Immature natural killer cell (primary cell): ENCODE results near the gene STAB2. TPM values are rescaled to one million over a fixed set of nuclear protein-coding genes. Genes with fewer than 3 reads are reported as not detected.

ENCODE experiments used
- DNase-seq, 3 donors: peaks; one replicate each; pipeline ENCODE4 v3.0.0; 2022; ENCODE audit warnings: mixed read lengths in 1 of 3
- H3K27ac Mint-ChIP-seq, 6 donors: one replicate each; pipeline ENCODE4 v1.8.0; 2020; ENCODE audit warnings: mixed read lengths in 6 of 6, mild to moderate bottlenecking in 5 of 6, inconsistent platforms in 4 of 6, moderate library complexity in 3 of 6
- H3K27me3 Mint-ChIP-seq, 3 donors: one replicate each; pipeline ENCODE4 v1.8.0; 2020 to 2021; ENCODE audit warnings: low read depth in 3 of 3, mild to moderate bottlenecking in 3 of 3, mixed read lengths in 3 of 3, moderate library complexity in 3 of 3, inconsistent platforms in 1 of 3
- H3K36me3 Mint-ChIP-seq, 3 donors: one replicate each; pipeline ENCODE4 v1.8.0; 2020; ENCODE audit warnings: mixed read lengths in 3 of 3, inconsistent platforms in 2 of 3, mild to moderate bottlenecking in 2 of 3
- H3K4me1 Mint-ChIP-seq, 2 donors: one replicate each; pipeline ENCODE4 v1.8.0; 2020; ENCODE audit warnings: inconsistent platforms in 2 of 2, mild to moderate bottlenecking in 2 of 2, mixed read lengths in 2 of 2, moderate library complexity in 1 of 2
- H3K4me3 Mint-ChIP-seq, 5 donors: one replicate each; pipeline ENCODE4 v1.8.0; 2020; ENCODE audit warnings: mild to moderate bottlenecking in 5 of 5, mixed read lengths in 5 of 5, inconsistent platforms in 3 of 5, moderate library complexity in 3 of 5
- H3K9me3 Mint-ChIP-seq, 6 donors: one replicate each; pipeline ENCODE4 v1.8.0; 2020; ENCODE audit warnings: mild to moderate bottlenecking in 6 of 6, mixed read lengths in 6 of 6, inconsistent platforms in 4 of 6, moderate library complexity in 3 of 6
- polyA plus RNA-seq, 3 donors: library from polyadenylated mRNA; unstranded; fragments of 300-500 nt; fragmentation: Illumina TruSeq; gene quantifications; one replicate each; pipeline ENCODE4 v1.2.3, GENCODE V29; 2021

Gene STAB2
- polyA plus RNA-seq, 3 donors from 2014 or later: not detected

GRCh38 chr12:103697971-103698751, 111.1 kb downstream of the STAB2 start:
- H3K27me3 Mint-ChIP-seq: peaks cover 2 to 6% (median 5%) of the 10 kb centered on the region in 3 donors
- H3K4me1 Mint-ChIP-seq: no peaks in the 10 kb centered on the region
- no peak overlapping the region for H3K4me3 Mint-ChIP-seq
- no peaks in the 10 kb centered on the region for H3K36me3 Mint-ChIP-seq
- H3K9me3 Mint-ChIP-seq: no peaks in the 10 kb centered on the region
- no peak for DNase-seq
- no peak overlapping the region for H3K27ac Mint-ChIP-seq

- Mint-ChIP-seq H3K4me3 (no peak overlapping the region), H3K27me3 (peaks cover 2 to 6% (median 5%) of the 10 kb centered on the region in 3 donors), H3K36me3 (no peaks in the 10 kb centered on the region), H3K9me3 (no peaks in the 10 kb centered on the region), H3K27ac (no peak overlapping the region), H3K4me1 (no peaks in the 10 kb centered on the region)
- DNase-seq: no peak
Measured at GRCh38 chr12:103698752-103699560, 111.9 kb downstream of the STAB2 start.

GRCh38 chr12:103705098-103705497, 118.0 kb downstream of the STAB2 start:
- peaks cover 0 to 9% (median 0%) of the 10 kb centered on the region in 3 donors for H3K27me3 Mint-ChIP-seq
- H3K4me3 Mint-ChIP-seq: no peak overlapping the region
- H3K27ac Mint-ChIP-seq: no peak overlapping the region
- no peaks in the 10 kb centered on the region for H3K4me1 Mint-ChIP-seq
- H3K36me3 Mint-ChIP-seq: no peaks in the 10 kb centered on the region
- DNase-seq: no peak
- H3K9me3 Mint-ChIP-seq: no peaks in the 10 kb centered on the region

GRCh38 chr12:103705927-103706326, 118.9 kb downstream of the STAB2 start:
- H3K9me3 Mint-ChIP-seq: no peaks in the 10 kb centered on the region
- H3K4me1 Mint-ChIP-seq: no peaks in the 10 kb centered on the region
- H3K27ac Mint-ChIP-seq: no peak overlapping the region
- H3K4me3 Mint-ChIP-seq: no peak overlapping the region
- H3K27me3 Mint-ChIP-seq: peaks cover 0 to 9% (median 0%) of the 10 kb centered on the region in 3 donors
- DNase-seq: no peak
- no peaks in the 10 kb centered on the region for H3K36me3 Mint-ChIP-seq

- H3K27me3 Mint-ChIP-seq: peaks cover 0 to 9% (median 3%) of the 10 kb centered on the region in 3 donors
- no peak overlapping the region for H3K27ac Mint-ChIP-seq
- no peaks in the 10 kb centered on the region for H3K9me3 Mint-ChIP-seq
- no peak overlapping the region for H3K4me3 Mint-ChIP-seq
- no peak for DNase-seq
- H3K4me1 Mint-ChIP-seq: no peaks in the 10 kb centered on the region
- H3K36me3 Mint-ChIP-seq: no peaks in the 10 kb centered on the region
Measured at GRCh38 chr12:103707446-103707845, 120.4 kb downstream of the STAB2 start.

- no peaks in the 10 kb centered on the region for H3K9me3 Mint-ChIP-seq
- H3K36me3 Mint-ChIP-seq: no peaks in the 10 kb centered on the region
- no peak overlapping the region for H3K4me3 Mint-ChIP-seq
- no peak for DNase-seq
- H3K4me1 Mint-ChIP-seq: no peaks in the 10 kb centered on the region
- no peak overlapping the region for H3K27ac Mint-ChIP-seq
- H3K27me3 Mint-ChIP-seq: peaks cover 0 to 9% (median 3%) of the 10 kb centered on the region in 3 donors
Measured at GRCh38 chr12:103710544-103710943, 123.5 kb downstream of the STAB2 start.

- peaks cover 0 to 9% (median 3%) of the 10 kb centered on the region in 3 donors for H3K27me3 Mint-ChIP-seq
- H3K9me3 Mint-ChIP-seq: no peaks in the 10 kb centered on the region
- no peak overlapping the region for H3K4me3 Mint-ChIP-seq
- no peak overlapping the region for H3K27ac Mint-ChIP-seq
- DNase-seq: no peak
- H3K4me1 Mint-ChIP-seq: no peaks in the 10 kb centered on the region
- H3K36me3 Mint-ChIP-seq: no peaks in the 10 kb centered on the region
Measured at GRCh38 chr12:103712216-103712615, 125.1 kb downstream of the STAB2 start.

GRCh38 chr12:103715494-103715893, 128.4 kb downstream of the STAB2 start:
- DNase-seq: no peak
- Mint-ChIP-seq H3K9me3 (no peaks in the 10 kb centered on the region), H3K4me3 (no peak overlapping the region), H3K4me1 (no peaks in the 10 kb centered on the region), H3K27me3 (peaks cover 2 to 6% (median 3%) of the 10 kb centered on the region in 3 donors), H3K36me3 (no peaks in the 10 kb centered on the region), H3K27ac (no peak overlapping the region)

- Mint-ChIP-seq H3K36me3 (no peaks in the 10 kb centered on the region), H3K4me1 (no peaks in the 10 kb centered on the region), H3K9me3 (no peaks in the 10 kb centered on the region), H3K27ac (no peak overlapping the region), H3K4me3 (no peak overlapping the region), H3K27me3 (peaks cover 2 to 7% (median 3%) of the 10 kb centered on the region in 3 donors)
- no peak for DNase-seq
Measured at GRCh38 chr12:103716517-103717196, 129.6 kb downstream of the STAB2 start.

- no peaks in the 10 kb centered on the region for H3K4me1 Mint-ChIP-seq
- H3K4me3 Mint-ChIP-seq: no peak overlapping the region
- H3K9me3 Mint-ChIP-seq: no peaks in the 10 kb centered on the region
- H3K27me3 Mint-ChIP-seq: peaks cover 0 to 5% (median 0%) of the 10 kb centered on the region in 3 donors
- DNase-seq: no peak
- no peak overlapping the region for H3K27ac Mint-ChIP-seq
- H3K36me3 Mint-ChIP-seq: no peaks in the 10 kb centered on the region
Measured at GRCh38 chr12:103725398-103725797, 138.3 kb downstream of the STAB2 start.

GRCh38 chr12:103727638-103728037, 140.6 kb downstream of the STAB2 start:
- Mint-ChIP-seq H3K27me3 (peaks cover 0 to 3% (median 0%) of the 10 kb centered on the region in 3 donors), H3K4me1 (no peaks in the 10 kb centered on the region), H3K4me3 (no peak overlapping the region), H3K36me3 (no peaks in the 10 kb centered on the region), H3K27ac (no peak overlapping the region), H3K9me3 (no peaks in the 10 kb centered on the region)
- no peak for DNase-seq

GRCh38 chr12:103728323-103728722, 141.2 kb downstream of the STAB2 start:
- no peak overlapping the region for H3K4me3 Mint-ChIP-seq
- H3K4me1 Mint-ChIP-seq: no peaks in the 10 kb centered on the region
- H3K27me3 Mint-ChIP-seq: peaks cover 0 to 4% (median 0%) of the 10 kb centered on the region in 3 donors
- DNase-seq: no peak
- no peaks in the 10 kb centered on the region for H3K36me3 Mint-ChIP-seq
- H3K27ac Mint-ChIP-seq: no peak overlapping the region
- H3K9me3 Mint-ChIP-seq: no peaks in the 10 kb centered on the region

- H3K36me3 Mint-ChIP-seq: no peaks in the 10 kb centered on the region
- no peak overlapping the region for H3K27ac Mint-ChIP-seq
- no peak overlapping the region for H3K4me3 Mint-ChIP-seq
- no peak for DNase-seq
- peaks cover 0 to 6% (median 2%) of the 10 kb centered on the region in 3 donors for H3K27me3 Mint-ChIP-seq
- H3K9me3 Mint-ChIP-seq: no peaks in the 10 kb centered on the region
- no peaks in the 10 kb centered on the region for H3K4me1 Mint-ChIP-seq
Measured at GRCh38 chr12:103729499-103729898, 142.4 kb downstream of the STAB2 start.

GRCh38 chr12:103731539-103731938, 144.5 kb downstream of the STAB2 start:
- H3K36me3 Mint-ChIP-seq: no peaks in the 10 kb centered on the region

More at GRCh38 chr12:103731539-103731938, 144.5 kb downstream of the STAB2 start:
- Mint-ChIP-seq H3K27ac (no peak overlapping the region), H3K9me3 (no peaks in the 10 kb centered on the region), H3K27me3 (peaks cover 0 to 4% (median 2%) of the 10 kb centered on the region in 3 donors), H3K4me3 (no peak overlapping the region), H3K4me1 (no peaks in the 10 kb centered on the region)
- no peak for DNase-seq
